ENCODE data around the gene KDM6A. TPM values are rescaled to one million over a fixed set of nuclear protein-coding genes. Genes with fewer than 3 reads are reported as not detected.

Gene KDM6A
- total and polyA plus RNA-seq, 2 donors (not counting 1 experiment from before 2014, with no cell fraction given), result 13.8 to 28.4 TPM

DNA sequence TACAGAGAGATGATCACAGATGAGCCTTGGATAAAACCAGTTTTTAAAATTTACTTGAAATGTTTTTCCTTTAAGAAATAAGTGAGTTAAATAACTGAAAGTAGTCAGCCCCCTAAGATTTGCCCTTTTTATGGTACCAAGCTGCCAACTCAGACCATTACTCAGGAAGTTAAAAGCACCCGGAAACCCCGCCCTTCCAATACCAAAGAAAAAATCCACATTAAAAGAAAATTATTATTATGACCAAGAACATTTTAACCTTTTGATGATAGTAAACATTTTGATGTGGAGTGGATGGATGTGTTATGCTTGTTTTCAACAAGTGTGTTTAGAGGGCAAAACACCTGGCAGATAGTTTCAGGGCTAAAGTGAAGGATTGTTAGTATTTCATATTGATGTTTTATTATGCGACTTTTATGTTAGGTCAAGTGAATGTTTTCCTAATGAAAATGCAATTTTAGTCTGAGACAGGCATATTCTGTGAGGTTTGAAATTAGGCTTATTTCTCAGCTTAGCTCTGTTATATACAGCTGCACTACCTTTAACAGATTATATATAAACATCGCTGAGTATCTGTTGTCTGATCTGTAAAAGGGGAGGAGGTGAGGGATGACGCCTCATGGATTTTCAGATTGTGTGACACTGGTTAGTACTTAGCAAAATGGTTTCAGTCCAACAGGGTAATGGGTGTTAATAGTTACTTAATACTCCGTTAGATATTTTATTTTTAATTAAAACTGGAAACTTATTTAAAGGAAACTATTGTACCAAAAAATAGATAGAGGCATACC lies 89.0 kb downstream of the KDM6A start:
- H4K20me1 ChIP-seq (ENCODE audit: control insufficient read depth, extremely low read depth, insufficient read depth, low read length), result no peaks in the 10 kb centered on the region
- no peaks in the 10 kb centered on the region for H3K27me3 ChIP-seq (ENCODE audit: control insufficient read depth, insufficient read depth, low read length)
- no peaks in the 10 kb centered on the region for H3K4me1 ChIP-seq (ENCODE audit: control insufficient read depth, extremely low read depth, insufficient read depth, low read length)
- H3K9ac ChIP-seq (ENCODE audit: insufficient read depth, low read length), result no peak overlapping the region
- H3K9me3 ChIP-seq (ENCODE audit: control insufficient read depth, insufficient read depth, low read depth, low read length), result no peaks in the 10 kb centered on the region
- H3K4me2 ChIP-seq (ENCODE audit: extremely low read depth, insufficient read depth, low read length), result no peak overlapping the region
- peaks cover 2% of the 10 kb centered on the region for H3K36me3 ChIP-seq (ENCODE audit: control insufficient read depth, insufficient read depth, low read length)
- H2AFZ ChIP-seq (ENCODE audit: low read length), result no peak overlapping the region
- peaks cover 18% of the 10 kb centered on the region for H3K79me2 ChIP-seq (ENCODE audit: control insufficient read depth, insufficient read depth, low read length)
- no peak overlapping the region for H3K4me3 ChIP-seq (replicated peaks in 1 of 4; ENCODE audit: control extremely low read depth in 1 of 4, insufficient read depth in 1 of 4, low read depth in 3 of 4, low read length in 4 of 4)
- no peak for TF ChIP-seq EZH2 (IDR thresholded peaks at IDR 0.05; ENCODE audit: low read length, missing control alignments)
- TF ChIP-seq, protein P1, sequence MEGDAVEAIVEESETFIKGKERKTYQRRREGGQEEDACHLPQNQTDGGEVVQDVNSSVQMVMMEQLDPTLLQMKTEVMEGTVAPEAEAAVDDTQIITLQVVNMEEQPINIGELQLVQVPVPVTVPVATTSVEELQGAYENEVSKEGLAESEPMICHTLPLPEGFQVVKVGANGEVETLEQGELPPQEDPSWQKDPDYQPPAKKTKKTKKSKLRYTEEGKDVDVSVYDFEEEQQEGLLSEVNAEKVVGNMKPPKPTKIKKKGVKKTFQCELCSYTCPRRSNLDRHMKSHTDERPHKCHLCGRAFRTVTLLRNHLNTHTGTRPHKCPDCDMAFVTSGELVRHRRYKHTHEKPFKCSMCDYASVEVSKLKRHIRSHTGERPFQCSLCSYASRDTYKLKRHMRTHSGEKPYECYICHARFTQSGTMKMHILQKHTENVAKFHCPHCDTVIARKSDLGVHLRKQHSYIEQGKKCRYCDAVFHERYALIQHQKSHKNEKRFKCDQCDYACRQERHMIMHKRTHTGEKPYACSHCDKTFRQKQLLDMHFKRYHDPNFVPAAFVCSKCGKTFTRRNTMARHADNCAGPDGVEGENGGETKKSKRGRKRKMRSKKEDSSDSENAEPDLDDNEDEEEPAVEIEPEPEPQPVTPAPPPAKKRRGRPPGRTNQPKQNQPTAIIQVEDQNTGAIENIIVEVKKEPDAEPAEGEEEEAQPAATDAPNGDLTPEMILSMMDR (conservative IDR thresholded peaks at IDR 0.05 in 1 of 2, IDR thresholded peaks at IDR 0.05 in 1 of 2; ENCODE audit: low read depth in 1 of 2, low read length in 2 of 2), result no peak
- no peak overlapping the region for H3K27ac ChIP-seq (ENCODE audit: insufficient read depth, low read length)
- no peak for DNase-seq (ENCODE audit: low read depth in 2 of 2)

DNA sequence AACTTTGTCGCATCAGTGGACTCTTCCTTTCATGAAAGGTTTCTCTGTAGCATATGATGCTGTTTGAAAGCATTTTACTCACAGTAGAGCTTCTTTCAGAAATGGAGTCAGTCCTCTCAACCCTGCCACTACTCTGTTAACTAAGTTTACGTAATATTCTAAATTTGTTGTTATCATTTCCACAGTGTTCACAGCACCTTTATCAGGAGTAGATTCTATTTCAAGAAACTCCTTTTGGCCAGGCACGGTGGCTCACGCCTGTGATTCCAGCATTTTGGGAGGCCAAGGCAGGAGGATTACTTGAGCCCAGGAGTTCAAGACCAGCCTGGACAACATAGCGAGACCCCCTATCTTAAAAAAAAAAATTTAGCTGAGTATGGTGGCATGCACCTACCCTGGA lies 90.0 kb downstream of the KDM6A start:
- H3K27ac ChIP-seq (ENCODE audit: insufficient read depth, low read length), result no peak overlapping the region
- H3K79me2 ChIP-seq (ENCODE audit: control insufficient read depth, insufficient read depth, low read length), result peaks cover 15% of the 10 kb centered on the region
- TF ChIP-seq, protein P1 (conservative IDR thresholded peaks at IDR 0.05 in 1 of 2, IDR thresholded peaks at IDR 0.05 in 1 of 2; ENCODE audit: low read depth in 1 of 2, low read length in 2 of 2), result no peak
- no peak for TF ChIP-seq EZH2 (IDR thresholded peaks at IDR 0.05; ENCODE audit: low read length, missing control alignments)
- no peaks in the 10 kb centered on the region for H3K27me3 ChIP-seq (ENCODE audit: control insufficient read depth, insufficient read depth, low read length)
- H2AFZ ChIP-seq (ENCODE audit: low read length), result no peak overlapping the region
- H4K20me1 ChIP-seq (ENCODE audit: control insufficient read depth, extremely low read depth, insufficient read depth, low read length), result no peaks in the 10 kb centered on the region
- peaks cover 2% of the 10 kb centered on the region for H3K36me3 ChIP-seq (ENCODE audit: control insufficient read depth, insufficient read depth, low read length)
- no peaks in the 10 kb centered on the region for H3K4me1 ChIP-seq (ENCODE audit: control insufficient read depth, extremely low read depth, insufficient read depth, low read length)
- no peak for DNase-seq (ENCODE audit: low read depth in 2 of 2)
- H3K9me3 ChIP-seq (ENCODE audit: control insufficient read depth, insufficient read depth, low read depth, low read length), result no peaks in the 10 kb centered on the region
- no peak overlapping the region for H3K4me2 ChIP-seq (ENCODE audit: extremely low read depth, insufficient read depth, low read length)
- no peak overlapping the region for H3K9ac ChIP-seq (ENCODE audit: insufficient read depth, low read length)
- H3K4me3 ChIP-seq (replicated peaks in 1 of 4; ENCODE audit: control extremely low read depth in 1 of 4, insufficient read depth in 1 of 4, low read depth in 3 of 4, low read length in 4 of 4), result no peak overlapping the region

DNA sequence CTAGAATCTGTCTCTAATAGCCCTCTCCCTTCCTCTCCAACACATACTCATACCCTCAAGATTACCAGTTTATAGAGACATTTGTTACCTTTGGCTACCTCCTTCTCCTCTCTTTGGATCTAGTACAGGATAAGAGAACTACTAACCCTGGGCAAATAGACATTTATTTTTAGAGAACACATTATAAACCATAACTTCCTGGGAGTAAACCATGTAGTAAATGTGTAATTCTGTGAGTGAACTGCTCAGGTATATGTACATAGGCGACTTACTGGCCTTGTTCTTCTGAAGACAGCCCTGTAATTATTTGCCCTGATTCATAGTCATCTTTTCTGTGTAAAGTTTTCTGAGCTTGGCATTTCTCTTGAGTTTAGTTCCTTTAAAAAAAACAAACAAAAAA lies 94.2 kb downstream of the KDM6A start:
- Histone ChIP-seq H3K27me3 (ENCODE audit: control insufficient read depth, insufficient read depth, low read length) (no peaks in the 10 kb centered on the region), H3K79me2 (ENCODE audit: control insufficient read depth, insufficient read depth, low read length) (peaks cover 10% of the 10 kb centered on the region), H3K9ac (ENCODE audit: insufficient read depth, low read length) (no peak overlapping the region), H3K4me3 (replicated peaks in 1 of 4; ENCODE audit: control extremely low read depth in 1 of 4, insufficient read depth in 1 of 4, low read depth in 3 of 4, low read length in 4 of 4) (no peak overlapping the region), H2AFZ (ENCODE audit: low read length) (no peak overlapping the region), H3K4me1 (ENCODE audit: control insufficient read depth, extremely low read depth, insufficient read depth, low read length) (no peaks in the 10 kb centered on the region), H3K36me3 (ENCODE audit: control insufficient read depth, insufficient read depth, low read length) (peaks cover 2% of the 10 kb centered on the region), H4K20me1 (ENCODE audit: control insufficient read depth, extremely low read depth, insufficient read depth, low read length) (no peaks in the 10 kb centered on the region), H3K4me2 (ENCODE audit: extremely low read depth, insufficient read depth, low read length) (no peak overlapping the region), H3K27ac (ENCODE audit: insufficient read depth, low read length) (no peak overlapping the region), H3K9me3 (ENCODE audit: control insufficient read depth, insufficient read depth, low read depth, low read length) (no peaks in the 10 kb centered on the region)
- TF ChIP-seq, protein P1 (conservative IDR thresholded peaks at IDR 0.05 in 1 of 2, IDR thresholded peaks at IDR 0.05 in 1 of 2; ENCODE audit: low read depth in 1 of 2, low read length in 2 of 2), result no peak
- no peak for TF ChIP-seq EZH2 (IDR thresholded peaks at IDR 0.05; ENCODE audit: low read length, missing control alignments)
- DNase-seq (ENCODE audit: low read depth in 2 of 2), result no peak
